ENCODE data around the gene COL4A6.

DNA sequence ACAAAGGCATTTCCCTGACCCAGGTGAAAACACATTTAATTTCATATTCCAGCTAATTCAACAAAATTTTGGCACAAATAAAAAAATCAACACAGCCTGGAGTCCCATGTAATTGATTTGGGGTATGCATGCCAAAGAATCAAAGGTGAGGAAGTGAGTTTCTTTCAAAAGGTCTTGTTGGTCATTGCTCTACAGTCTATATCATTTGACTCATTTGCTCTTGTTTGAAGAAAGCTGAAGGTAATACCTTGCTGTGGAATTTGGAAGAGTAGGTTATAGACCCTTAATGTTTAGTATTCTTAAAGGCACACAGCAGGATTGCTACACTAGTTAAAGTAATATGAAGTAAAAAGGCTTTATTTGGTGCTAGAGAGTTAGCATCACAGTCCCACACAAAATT is 25.4 kb downstream of the COL4A6 start:
- TF ChIP-seq, protein P1, sequence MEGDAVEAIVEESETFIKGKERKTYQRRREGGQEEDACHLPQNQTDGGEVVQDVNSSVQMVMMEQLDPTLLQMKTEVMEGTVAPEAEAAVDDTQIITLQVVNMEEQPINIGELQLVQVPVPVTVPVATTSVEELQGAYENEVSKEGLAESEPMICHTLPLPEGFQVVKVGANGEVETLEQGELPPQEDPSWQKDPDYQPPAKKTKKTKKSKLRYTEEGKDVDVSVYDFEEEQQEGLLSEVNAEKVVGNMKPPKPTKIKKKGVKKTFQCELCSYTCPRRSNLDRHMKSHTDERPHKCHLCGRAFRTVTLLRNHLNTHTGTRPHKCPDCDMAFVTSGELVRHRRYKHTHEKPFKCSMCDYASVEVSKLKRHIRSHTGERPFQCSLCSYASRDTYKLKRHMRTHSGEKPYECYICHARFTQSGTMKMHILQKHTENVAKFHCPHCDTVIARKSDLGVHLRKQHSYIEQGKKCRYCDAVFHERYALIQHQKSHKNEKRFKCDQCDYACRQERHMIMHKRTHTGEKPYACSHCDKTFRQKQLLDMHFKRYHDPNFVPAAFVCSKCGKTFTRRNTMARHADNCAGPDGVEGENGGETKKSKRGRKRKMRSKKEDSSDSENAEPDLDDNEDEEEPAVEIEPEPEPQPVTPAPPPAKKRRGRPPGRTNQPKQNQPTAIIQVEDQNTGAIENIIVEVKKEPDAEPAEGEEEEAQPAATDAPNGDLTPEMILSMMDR (IDR thresholded peaks at IDR 0.05) = no peak
- no peak for TF ChIP-seq EZH2phosphoT487 (IDR thresholded peaks at IDR 0.05)

Data from neural progenitor cell (in vitro differentiated cells).